Erythroblast (primary cell): ENCODE measurements around the gene PTPN5.

Experiments
- GATA1 ChIP-seq: IDR thresholded peaks from 2 replicates; pipeline ENCODE4 v1.6.1; 2011; ENCODE audit warnings: low read depth, mild to moderate bottlenecking, control low read depth, low read length, moderate library complexity
- POLR2A ChIP-seq: IDR thresholded peaks from 2 replicates; pipeline ENCODE4 v1.6.1; 2011; ENCODE audit warnings: mild to moderate bottlenecking, low read length

- TF ChIP-seq POLR2A: no peak
- TF ChIP-seq GATA1: no peak
Measured at GRCh38 chr11:18765554-18765953, 26.0 kb downstream of the PTPN5 start.
